Neural cell (in vitro differentiated cells): ENCODE data around the gene SNUPN.

Experiments
- EZH2 ChIP-seq: fragments of 200-600, 300-800 bp; shearing (Covaris generic), sonication (generic); IDR thresholded peaks from 2 replicates; pipeline ENCODE4 v1.6.1; 2014; ENCODE audit warnings: antibody characterized with exemption, low read length, borderline replicate concordance, mild to moderate bottlenecking; ENCODE audit not compliant: insufficient read depth, poor library complexity, severe bottlenecking
- MXI1 ChIP-seq: fragments of 450-650 bp; conservative IDR thresholded peaks from 2 replicates; pipeline ENCODE4 v1.6.1; 2014; ENCODE audit warnings: antibody characterized with exemption, mild to moderate bottlenecking; ENCODE audit not compliant: poor library complexity, severe bottlenecking
- POLR2AphosphoS5 ChIP-seq: IDR thresholded peaks from 2 replicates; pipeline ENCODE4 v1.6.1; 2012
- TAF1 ChIP-seq: IDR thresholded peaks from 2 replicates; pipeline ENCODE4 v1.6.1; 2012; ENCODE audit warnings: low read depth
- TF ChIP-seq, protein P1 (sequence below): IDR thresholded peaks from 2 replicates; pipeline ENCODE4 v1.6.1; 2012; ENCODE audit warnings: borderline replicate concordance
- TF ChIP-seq, protein P2 (sequence below): fragments of 450-650 bp; IDR thresholded peaks from 2 replicates; pipeline ENCODE4 v1.5.1; 2014; ENCODE audit warnings: antibody characterized with exemption, mild to moderate bottlenecking, moderate library complexity; ENCODE audit not compliant: poor library complexity, severe bottlenecking

DNA sequence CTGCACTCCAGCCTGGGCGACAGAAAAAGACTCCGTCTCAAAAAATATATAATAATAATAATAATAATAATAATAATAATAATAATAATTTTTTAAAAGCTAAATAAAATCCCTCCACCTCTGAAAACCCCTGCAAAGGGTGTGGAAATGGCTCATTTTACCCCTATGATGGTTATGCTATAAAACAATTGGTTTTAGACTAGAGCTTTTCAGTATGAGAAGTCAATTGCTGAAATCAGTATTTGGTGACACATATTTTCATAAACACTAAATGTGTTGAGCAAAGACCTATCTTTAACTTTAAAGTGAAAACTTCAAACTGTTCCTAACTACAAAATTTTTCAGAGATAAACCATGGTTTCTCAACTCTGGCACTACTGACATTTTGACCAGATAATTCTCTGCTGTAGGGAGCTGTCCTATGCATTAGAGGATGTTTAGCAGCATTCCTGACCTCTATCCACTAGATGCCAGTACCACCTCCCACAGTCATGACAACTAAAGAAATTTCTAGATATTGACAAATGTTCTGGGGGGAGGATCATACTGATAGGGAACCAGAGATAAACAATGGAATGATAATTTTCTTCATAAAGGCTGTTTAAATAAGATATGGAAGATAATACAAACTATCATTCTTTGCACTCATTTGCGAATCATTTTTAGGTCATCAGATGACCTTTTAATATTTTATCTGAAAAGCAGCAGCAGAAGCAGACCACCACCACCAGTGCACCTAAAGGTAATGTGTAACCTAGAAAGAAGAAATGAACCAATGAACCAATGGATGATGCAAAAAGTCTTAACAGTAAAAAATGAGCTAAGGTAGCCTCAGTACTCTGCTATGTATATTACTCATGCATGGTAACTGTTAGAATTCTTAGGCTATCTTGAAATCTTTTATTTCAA, 60.2 kb downstream of the SNUPN start:
- TF ChIP-seq, protein P1, sequence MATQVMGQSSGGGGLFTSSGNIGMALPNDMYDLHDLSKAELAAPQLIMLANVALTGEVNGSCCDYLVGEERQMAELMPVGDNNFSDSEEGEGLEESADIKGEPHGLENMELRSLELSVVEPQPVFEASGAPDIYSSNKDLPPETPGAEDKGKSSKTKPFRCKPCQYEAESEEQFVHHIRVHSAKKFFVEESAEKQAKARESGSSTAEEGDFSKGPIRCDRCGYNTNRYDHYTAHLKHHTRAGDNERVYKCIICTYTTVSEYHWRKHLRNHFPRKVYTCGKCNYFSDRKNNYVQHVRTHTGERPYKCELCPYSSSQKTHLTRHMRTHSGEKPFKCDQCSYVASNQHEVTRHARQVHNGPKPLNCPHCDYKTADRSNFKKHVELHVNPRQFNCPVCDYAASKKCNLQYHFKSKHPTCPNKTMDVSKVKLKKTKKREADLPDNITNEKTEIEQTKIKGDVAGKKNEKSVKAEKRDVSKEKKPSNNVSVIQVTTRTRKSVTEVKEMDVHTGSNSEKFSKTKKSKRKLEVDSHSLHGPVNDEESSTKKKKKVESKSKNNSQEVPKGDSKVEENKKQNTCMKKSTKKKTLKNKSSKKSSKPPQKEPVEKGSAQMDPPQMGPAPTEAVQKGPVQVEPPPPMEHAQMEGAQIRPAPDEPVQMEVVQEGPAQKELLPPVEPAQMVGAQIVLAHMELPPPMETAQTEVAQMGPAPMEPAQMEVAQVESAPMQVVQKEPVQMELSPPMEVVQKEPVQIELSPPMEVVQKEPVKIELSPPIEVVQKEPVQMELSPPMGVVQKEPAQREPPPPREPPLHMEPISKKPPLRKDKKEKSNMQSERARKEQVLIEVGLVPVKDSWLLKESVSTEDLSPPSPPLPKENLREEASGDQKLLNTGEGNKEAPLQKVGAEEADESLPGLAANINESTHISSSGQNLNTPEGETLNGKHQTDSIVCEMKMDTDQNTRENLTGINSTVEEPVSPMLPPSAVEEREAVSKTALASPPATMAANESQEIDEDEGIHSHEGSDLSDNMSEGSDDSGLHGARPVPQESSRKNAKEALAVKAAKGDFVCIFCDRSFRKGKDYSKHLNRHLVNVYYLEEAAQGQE: no peak
- TF ChIP-seq, protein P2, sequence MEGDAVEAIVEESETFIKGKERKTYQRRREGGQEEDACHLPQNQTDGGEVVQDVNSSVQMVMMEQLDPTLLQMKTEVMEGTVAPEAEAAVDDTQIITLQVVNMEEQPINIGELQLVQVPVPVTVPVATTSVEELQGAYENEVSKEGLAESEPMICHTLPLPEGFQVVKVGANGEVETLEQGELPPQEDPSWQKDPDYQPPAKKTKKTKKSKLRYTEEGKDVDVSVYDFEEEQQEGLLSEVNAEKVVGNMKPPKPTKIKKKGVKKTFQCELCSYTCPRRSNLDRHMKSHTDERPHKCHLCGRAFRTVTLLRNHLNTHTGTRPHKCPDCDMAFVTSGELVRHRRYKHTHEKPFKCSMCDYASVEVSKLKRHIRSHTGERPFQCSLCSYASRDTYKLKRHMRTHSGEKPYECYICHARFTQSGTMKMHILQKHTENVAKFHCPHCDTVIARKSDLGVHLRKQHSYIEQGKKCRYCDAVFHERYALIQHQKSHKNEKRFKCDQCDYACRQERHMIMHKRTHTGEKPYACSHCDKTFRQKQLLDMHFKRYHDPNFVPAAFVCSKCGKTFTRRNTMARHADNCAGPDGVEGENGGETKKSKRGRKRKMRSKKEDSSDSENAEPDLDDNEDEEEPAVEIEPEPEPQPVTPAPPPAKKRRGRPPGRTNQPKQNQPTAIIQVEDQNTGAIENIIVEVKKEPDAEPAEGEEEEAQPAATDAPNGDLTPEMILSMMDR: no peak
- TF ChIP-seq EZH2 (no peak), POLR2AphosphoS5 (no peak), MXI1 (no peak), TAF1 (no peak)
